ENCODE results near the gene SLC4A8.

Gene SLC4A8

GRCh38 chr12:51395283-51396230 is 29.1 kb upstream of the SLC4A8 start:
- DNase-seq (ENCODE audit: low spot score) = no peak

GRCh38 chr12:51397670-51398069 is 27.0 kb upstream of the SLC4A8 start:
- DNase-seq (ENCODE audit: low spot score) = no peak

GRCh38 chr12:51399891-51400290 is 24.7 kb upstream of the SLC4A8 start:
- DNase-seq (ENCODE audit: low spot score) = no peak

- no peak for DNase-seq (ENCODE audit: low spot score)
These were observed 23.6 kb upstream of the SLC4A8 start for GRCh38 chr12:51401020-51401419.

GRCh38 chr12:51401486-51401885 is 23.1 kb upstream of the SLC4A8 start:
- DNase-seq (ENCODE audit: low spot score) = no peak

GRCh38 chr12:51401900-51402299 is 22.7 kb upstream of the SLC4A8 start:
- no peak for DNase-seq (ENCODE audit: low spot score)

- DNase-seq (ENCODE audit: low spot score) = no peak
These were observed 21.5 kb upstream of the SLC4A8 start for GRCh38 chr12:51403159-51403558.

GRCh38 chr12:51403681-51404136 is 20.9 kb upstream of the SLC4A8 start:
- DNase-seq (ENCODE audit: low spot score) = no peak

GRCh38 chr12:51404627-51405026 is 20.0 kb upstream of the SLC4A8 start:
- DNase-seq (ENCODE audit: low spot score) = no peak

GRCh38 chr12:51405801-51406207 is 18.8 kb upstream of the SLC4A8 start:
- DNase-seq (ENCODE audit: low spot score) = no peak

- DNase-seq (ENCODE audit: low spot score) = no peak
These were observed 18.3 kb upstream of the SLC4A8 start for GRCh38 chr12:51406290-51406689.

- no peak for DNase-seq (ENCODE audit: low spot score)
These were observed 17.8 kb upstream of the SLC4A8 start for GRCh38 chr12:51406859-51407258.

GRCh38 chr12:51407604-51408003 is 17.0 kb upstream of the SLC4A8 start:
- DNase-seq (ENCODE audit: low spot score) = no peak

- no peak for DNase-seq (ENCODE audit: low spot score)
These were observed 14.8 kb upstream of the SLC4A8 start for GRCh38 chr12:51409846-51410245.

GRCh38 chr12:51413149-51413548 is 11.5 kb upstream of the SLC4A8 start:
- DNase-seq (ENCODE audit: low spot score) = no peak

GRCh38 chr12:51413791-51414190 is 10.8 kb upstream of the SLC4A8 start:
- DNase-seq (ENCODE audit: low spot score) = no peak

- DNase-seq (ENCODE audit: low spot score) = no peak
These were observed 8.7 kb upstream of the SLC4A8 start for GRCh38 chr12:51415931-51416330.

- DNase-seq (ENCODE audit: low spot score) = no peak
These were observed 6.8 kb upstream of the SLC4A8 start for GRCh38 chr12:51417826-51418225.

- no peak for DNase-seq (ENCODE audit: low spot score)
These were observed 5.0 kb upstream of the SLC4A8 start for GRCh38 chr12:51419425-51420193.

GRCh38 chr12:51421266-51421884 is 3.3 kb upstream of the SLC4A8 start:
- peak; percentile 67 for DNase-seq (ENCODE audit: low spot score)

GRCh38 chr12:51424094-51424661 is 453 bp upstream of the SLC4A8 start:
- no peak for DNase-seq (ENCODE audit: low spot score)

GRCh38 chr12:51428256-51428655 is 3.6 kb downstream of the SLC4A8 start:
- DNase-seq (ENCODE audit: low spot score) = no peak
